Measurements from ENCODE around the gene C17orf107. TPM values are rescaled to one million over a fixed set of nuclear protein-coding genes. Genes with fewer than 3 reads are reported as not detected.

C17orf107 gene
- polyA plus RNA-seq, 1 donor from 2014 or later: 0.45 TPM

DNA sequence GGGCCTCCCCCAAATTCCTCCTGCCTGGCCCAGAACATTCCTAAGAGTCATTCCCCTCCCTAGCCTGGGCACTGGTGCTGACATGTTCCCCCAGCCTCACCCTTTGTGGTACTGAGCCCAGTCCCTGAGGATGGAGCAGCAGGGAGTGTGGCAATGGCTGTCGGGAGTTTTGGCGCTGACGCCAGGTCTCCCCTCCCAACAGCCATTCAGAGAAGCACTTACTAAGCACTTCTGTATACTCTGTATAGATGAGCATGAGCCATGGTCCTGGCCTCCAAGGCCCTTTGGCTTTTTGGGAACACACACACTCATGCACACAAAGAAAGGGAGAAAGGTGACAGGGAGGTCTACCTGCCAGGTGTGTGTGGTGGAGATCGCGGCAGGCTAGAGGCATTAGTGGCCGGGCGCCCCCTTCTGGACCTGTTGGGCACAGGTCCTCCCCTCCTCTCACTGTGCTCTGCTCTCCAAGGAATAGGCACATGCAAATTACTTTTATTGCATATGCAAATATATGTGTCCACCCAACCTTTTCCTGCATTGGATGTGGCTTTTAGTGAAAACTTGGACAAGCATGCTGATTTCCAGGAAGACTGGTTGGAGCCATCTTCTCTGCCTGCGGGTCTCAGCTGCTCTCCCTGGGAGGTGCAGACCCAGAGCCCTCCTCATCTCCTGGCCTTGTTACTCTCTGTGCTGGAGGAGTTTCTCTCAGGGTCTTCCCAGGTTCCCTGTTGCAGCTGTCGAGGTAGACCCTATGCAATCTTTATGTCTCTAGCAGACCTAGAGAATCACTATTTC, 17.4 kb upstream of the C17orf107 start (continued):
- no peak for TF ChIP-seq EP300 (conservative IDR thresholded peaks at IDR 0.05; ENCODE audit: poor library complexity, severe bottlenecking)
- TF ChIP-seq, protein P1, sequence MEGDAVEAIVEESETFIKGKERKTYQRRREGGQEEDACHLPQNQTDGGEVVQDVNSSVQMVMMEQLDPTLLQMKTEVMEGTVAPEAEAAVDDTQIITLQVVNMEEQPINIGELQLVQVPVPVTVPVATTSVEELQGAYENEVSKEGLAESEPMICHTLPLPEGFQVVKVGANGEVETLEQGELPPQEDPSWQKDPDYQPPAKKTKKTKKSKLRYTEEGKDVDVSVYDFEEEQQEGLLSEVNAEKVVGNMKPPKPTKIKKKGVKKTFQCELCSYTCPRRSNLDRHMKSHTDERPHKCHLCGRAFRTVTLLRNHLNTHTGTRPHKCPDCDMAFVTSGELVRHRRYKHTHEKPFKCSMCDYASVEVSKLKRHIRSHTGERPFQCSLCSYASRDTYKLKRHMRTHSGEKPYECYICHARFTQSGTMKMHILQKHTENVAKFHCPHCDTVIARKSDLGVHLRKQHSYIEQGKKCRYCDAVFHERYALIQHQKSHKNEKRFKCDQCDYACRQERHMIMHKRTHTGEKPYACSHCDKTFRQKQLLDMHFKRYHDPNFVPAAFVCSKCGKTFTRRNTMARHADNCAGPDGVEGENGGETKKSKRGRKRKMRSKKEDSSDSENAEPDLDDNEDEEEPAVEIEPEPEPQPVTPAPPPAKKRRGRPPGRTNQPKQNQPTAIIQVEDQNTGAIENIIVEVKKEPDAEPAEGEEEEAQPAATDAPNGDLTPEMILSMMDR (IDR thresholded peaks at IDR 0.05; ENCODE audit: poor library complexity, severe bottlenecking): peak; percentile 70

DNA sequence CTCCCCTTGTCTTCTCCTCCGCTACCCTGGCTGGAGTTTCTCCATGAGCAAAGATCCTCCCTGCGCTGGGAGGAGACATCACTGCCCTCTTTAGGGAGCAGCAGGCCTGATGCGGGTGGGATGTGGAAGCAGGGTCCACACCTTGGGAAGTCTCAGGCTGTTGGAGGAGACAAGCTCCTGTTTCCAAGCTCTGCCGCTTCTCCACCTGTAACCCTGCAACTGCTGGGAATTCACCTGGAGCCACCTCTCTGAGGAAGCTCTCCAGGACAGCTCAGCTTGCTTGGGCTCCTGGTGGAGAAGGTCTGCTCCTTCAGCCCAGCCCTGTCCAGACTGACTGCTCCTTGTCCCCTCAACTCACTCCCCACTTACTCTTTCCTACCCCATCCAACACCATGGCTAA, 14.8 kb upstream of the C17orf107 start:
- H3K4me2 ChIP-seq (ENCODE audit: low read length): no peak overlapping the region
- H3K36me3 ChIP-seq (ENCODE audit: insufficient read depth, low read length): no peaks in the 10 kb centered on the region
- H3K4me3 ChIP-seq (ENCODE audit: low read length): no peak overlapping the region
- no peaks in the 10 kb centered on the region for H3F3A ChIP-seq (ENCODE audit: insufficient read depth, low read length, poor library complexity, severe bottlenecking)
- H3K79me2 ChIP-seq (replicated peaks; ENCODE audit: insufficient read depth, low read length): no peaks in the 10 kb centered on the region
- no peak overlapping the region for H3K27ac ChIP-seq (ENCODE audit: low read length)
- no peaks in the 10 kb centered on the region for H3K27me3 ChIP-seq (ENCODE audit: insufficient read depth, low read depth, low read length)
- TF ChIP-seq, protein P1 (IDR thresholded peaks at IDR 0.05; ENCODE audit: poor library complexity, severe bottlenecking): no peak
- TF ChIP-seq RAD21 (conservative IDR thresholded peaks at IDR 0.05): no peak
- TF ChIP-seq POLR2AphosphoS5 (IDR thresholded peaks at IDR 0.05): no peak
- TF ChIP-seq TAF1 (IDR thresholded peaks at IDR 0.05; ENCODE audit: low read depth): no peak
- TF ChIP-seq MXI1 (conservative IDR thresholded peaks at IDR 0.05; ENCODE audit: poor library complexity, severe bottlenecking): no peak
- no peak for TF ChIP-seq SMC3 (conservative IDR thresholded peaks at IDR 0.05; ENCODE audit: poor library complexity)
- TF ChIP-seq, protein P2, sequence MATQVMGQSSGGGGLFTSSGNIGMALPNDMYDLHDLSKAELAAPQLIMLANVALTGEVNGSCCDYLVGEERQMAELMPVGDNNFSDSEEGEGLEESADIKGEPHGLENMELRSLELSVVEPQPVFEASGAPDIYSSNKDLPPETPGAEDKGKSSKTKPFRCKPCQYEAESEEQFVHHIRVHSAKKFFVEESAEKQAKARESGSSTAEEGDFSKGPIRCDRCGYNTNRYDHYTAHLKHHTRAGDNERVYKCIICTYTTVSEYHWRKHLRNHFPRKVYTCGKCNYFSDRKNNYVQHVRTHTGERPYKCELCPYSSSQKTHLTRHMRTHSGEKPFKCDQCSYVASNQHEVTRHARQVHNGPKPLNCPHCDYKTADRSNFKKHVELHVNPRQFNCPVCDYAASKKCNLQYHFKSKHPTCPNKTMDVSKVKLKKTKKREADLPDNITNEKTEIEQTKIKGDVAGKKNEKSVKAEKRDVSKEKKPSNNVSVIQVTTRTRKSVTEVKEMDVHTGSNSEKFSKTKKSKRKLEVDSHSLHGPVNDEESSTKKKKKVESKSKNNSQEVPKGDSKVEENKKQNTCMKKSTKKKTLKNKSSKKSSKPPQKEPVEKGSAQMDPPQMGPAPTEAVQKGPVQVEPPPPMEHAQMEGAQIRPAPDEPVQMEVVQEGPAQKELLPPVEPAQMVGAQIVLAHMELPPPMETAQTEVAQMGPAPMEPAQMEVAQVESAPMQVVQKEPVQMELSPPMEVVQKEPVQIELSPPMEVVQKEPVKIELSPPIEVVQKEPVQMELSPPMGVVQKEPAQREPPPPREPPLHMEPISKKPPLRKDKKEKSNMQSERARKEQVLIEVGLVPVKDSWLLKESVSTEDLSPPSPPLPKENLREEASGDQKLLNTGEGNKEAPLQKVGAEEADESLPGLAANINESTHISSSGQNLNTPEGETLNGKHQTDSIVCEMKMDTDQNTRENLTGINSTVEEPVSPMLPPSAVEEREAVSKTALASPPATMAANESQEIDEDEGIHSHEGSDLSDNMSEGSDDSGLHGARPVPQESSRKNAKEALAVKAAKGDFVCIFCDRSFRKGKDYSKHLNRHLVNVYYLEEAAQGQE (IDR thresholded peaks at IDR 0.05; ENCODE audit: borderline replicate concordance): no peak
- no peak for TF ChIP-seq EZH2 (IDR thresholded peaks at IDR 0.05; ENCODE audit: borderline replicate concordance, insufficient read depth, low read length, poor library complexity, severe bottlenecking)
- TF ChIP-seq EP300 (conservative IDR thresholded peaks at IDR 0.05; ENCODE audit: poor library complexity, severe bottlenecking): no peak
- H3K9me2 ChIP-seq (ENCODE audit: insufficient read depth, low read length): no peaks in the 10 kb centered on the region
- H2AFZ ChIP-seq (ENCODE audit: low read depth, low read length): no peak overlapping the region
- no peak overlapping the region for H3K9ac ChIP-seq (ENCODE audit: low read length)
- H3K9me3 ChIP-seq (ENCODE audit: low read length): no peaks in the 10 kb centered on the region
- H4K20me1 ChIP-seq (ENCODE audit: insufficient read depth): no peaks in the 10 kb centered on the region

Data from neural cell (in vitro differentiated cells).